ENCODE results near the gene IGFBP7. TPM values are rescaled to one million over a fixed set of nuclear protein-coding genes. Genes with fewer than 3 reads are reported as not detected.

The IGFBP7 gene
- total RNA-seq, 2 donors from 2014 or later = 58.5 to 89.5 TPM

- no peak for DNase-seq
- H3K9me3 ChIP-seq = no peaks in the 10 kb centered on the region
- no peaks in the 10 kb centered on the region for H3K36me3 ChIP-seq
- no peaks in the 10 kb centered on the region for H3K4me1 ChIP-seq
- TF ChIP-seq, protein P1, sequence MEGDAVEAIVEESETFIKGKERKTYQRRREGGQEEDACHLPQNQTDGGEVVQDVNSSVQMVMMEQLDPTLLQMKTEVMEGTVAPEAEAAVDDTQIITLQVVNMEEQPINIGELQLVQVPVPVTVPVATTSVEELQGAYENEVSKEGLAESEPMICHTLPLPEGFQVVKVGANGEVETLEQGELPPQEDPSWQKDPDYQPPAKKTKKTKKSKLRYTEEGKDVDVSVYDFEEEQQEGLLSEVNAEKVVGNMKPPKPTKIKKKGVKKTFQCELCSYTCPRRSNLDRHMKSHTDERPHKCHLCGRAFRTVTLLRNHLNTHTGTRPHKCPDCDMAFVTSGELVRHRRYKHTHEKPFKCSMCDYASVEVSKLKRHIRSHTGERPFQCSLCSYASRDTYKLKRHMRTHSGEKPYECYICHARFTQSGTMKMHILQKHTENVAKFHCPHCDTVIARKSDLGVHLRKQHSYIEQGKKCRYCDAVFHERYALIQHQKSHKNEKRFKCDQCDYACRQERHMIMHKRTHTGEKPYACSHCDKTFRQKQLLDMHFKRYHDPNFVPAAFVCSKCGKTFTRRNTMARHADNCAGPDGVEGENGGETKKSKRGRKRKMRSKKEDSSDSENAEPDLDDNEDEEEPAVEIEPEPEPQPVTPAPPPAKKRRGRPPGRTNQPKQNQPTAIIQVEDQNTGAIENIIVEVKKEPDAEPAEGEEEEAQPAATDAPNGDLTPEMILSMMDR (IDR thresholded peaks at IDR 0.05) = no peak
- H3K4me3 ChIP-seq = no peak overlapping the region
- H3K27ac ChIP-seq = no peak overlapping the region
- intact Hi-C loops (cut with DNase I) = no loop called here
- no peaks in the 10 kb centered on the region for H3K27me3 ChIP-seq
- no peak overlapping the region for H3K9ac ChIP-seq (ENCODE audit: low read depth in 2 of 2, low read length in 2 of 2)
Measured at GRCh38 chr4:57059890-57060716, 50.1 kb downstream of the IGFBP7 start.

GRCh38 chr4:57055886-57056285 lies 54.3 kb downstream of the IGFBP7 start:
- TF ChIP-seq, protein P1 (IDR thresholded peaks at IDR 0.05) = no peak
- intact Hi-C loops (cut with DNase I) = no loop called here
- Histone ChIP-seq H3K4me3 (no peak overlapping the region), H3K27ac (no peak overlapping the region), H3K9me3 (no peaks in the 10 kb centered on the region), H3K36me3 (no peaks in the 10 kb centered on the region), H3K9ac (ENCODE audit: low read depth in 2 of 2, low read length in 2 of 2) (no peak overlapping the region), H3K4me1 (no peaks in the 10 kb centered on the region), H3K27me3 (no peaks in the 10 kb centered on the region)
- no peak for DNase-seq

GRCh38 chr4:57053508-57053907 lies 56.7 kb downstream of the IGFBP7 start:
- no peak overlapping the region for H3K27ac ChIP-seq
- TF ChIP-seq, protein P1 (IDR thresholded peaks at IDR 0.05) = no peak
- DNase-seq = no peak

DNA sequence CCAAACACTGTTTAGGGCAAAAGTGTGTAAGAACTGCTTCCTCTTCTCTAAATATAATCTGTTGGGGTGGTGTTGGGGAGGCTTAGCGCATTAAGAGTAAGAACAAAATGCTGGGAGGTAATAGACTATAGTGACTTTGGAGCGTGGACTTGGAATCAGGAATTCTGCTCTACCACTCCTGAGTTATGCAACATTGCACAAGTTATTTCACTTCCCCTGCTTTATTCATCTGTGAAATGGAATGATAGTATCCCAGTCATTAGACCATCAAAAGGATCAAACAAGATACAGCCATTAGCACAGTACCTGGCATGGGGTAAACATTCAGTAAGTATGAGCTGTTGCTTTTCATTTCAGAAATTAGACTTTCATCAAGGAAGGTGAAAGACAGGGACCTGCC lies 58.7 kb downstream of the IGFBP7 start:
- H3K27ac ChIP-seq = no peak overlapping the region
- TF ChIP-seq, protein P1 (IDR thresholded peaks at IDR 0.05) = no peak
- no peak overlapping the region for H3K4me3 ChIP-seq
- intact Hi-C loops (cut with DNase I) = no loop called here
- no peaks in the 10 kb centered on the region for H3K36me3 ChIP-seq
- no peaks in the 10 kb centered on the region for H3K9me3 ChIP-seq
- no peak for DNase-seq
- H3K27me3 ChIP-seq = no peaks in the 10 kb centered on the region
- H3K9ac ChIP-seq (ENCODE audit: low read depth in 2 of 2, low read length in 2 of 2) = no peak overlapping the region
- no peaks in the 10 kb centered on the region for H3K4me1 ChIP-seq

More at GRCh38 chr4:57053508-57053907, 56.7 kb downstream of the IGFBP7 start:
- Histone ChIP-seq H3K27me3 (no peaks in the 10 kb centered on the region), H3K36me3 (no peaks in the 10 kb centered on the region), H3K4me3 (no peak overlapping the region), H3K4me1 (no peaks in the 10 kb centered on the region), H3K9ac (ENCODE audit: low read depth in 2 of 2, low read length in 2 of 2) (no peak overlapping the region), H3K9me3 (no peaks in the 10 kb centered on the region)
- intact Hi-C loops (cut with DNase I) = no loop called here

DNA sequence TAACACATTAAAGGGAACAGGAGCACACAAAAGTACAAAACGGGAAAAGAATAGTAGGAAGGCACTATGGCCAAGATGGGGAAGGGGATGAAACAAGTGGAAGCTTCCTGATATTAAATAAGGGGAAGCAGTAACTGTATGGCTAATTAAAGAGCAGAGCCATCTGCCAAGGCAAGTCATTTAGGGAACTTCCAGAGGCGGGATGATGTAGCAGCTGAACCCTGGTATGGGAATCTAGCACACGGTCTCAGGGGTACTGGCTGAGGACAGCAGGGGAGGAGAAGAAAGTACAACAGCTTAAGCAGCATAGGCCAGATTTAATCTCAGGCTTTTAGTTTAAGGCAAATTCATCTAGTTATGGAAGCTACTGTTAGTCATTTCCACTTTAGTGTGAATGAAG lies 59.1 kb downstream of the IGFBP7 start:
- no peak for DNase-seq
- Histone ChIP-seq H3K27ac (no peak overlapping the region), H3K4me1 (no peaks in the 10 kb centered on the region), H3K36me3 (no peaks in the 10 kb centered on the region), H3K4me3 (no peak overlapping the region), H3K9me3 (no peaks in the 10 kb centered on the region), H3K9ac (ENCODE audit: low read depth in 2 of 2, low read length in 2 of 2) (no peak overlapping the region), H3K27me3 (no peaks in the 10 kb centered on the region)
- intact Hi-C loops (cut with DNase I) = no loop called here
- TF ChIP-seq, protein P1 (IDR thresholded peaks at IDR 0.05) = no peak
